GM12878 (cell line): Measurements from ENCODE around the gene CPLX1. TPM values are rescaled to one million over a fixed set of nuclear protein-coding genes. Genes with fewer than 3 reads are reported as not detected.
A peak's percentile ranks its signal among the peaks of the same experiment; 100 is the strongest.

ENCODE experiments used
- ATAC-seq: fragments of 200-7000 bp; cut with Tn5 transposase; 3 replicates; pipeline ENCODE4 v1.9.1; 2020; ENCODE audit warnings: mild to moderate bottlenecking, moderate library complexity
- BruUV-seq: library from RNA; stranded (reverse); fragments of 400-500 nt; replicated peaks from 2 replicates; lab custom pipeline; 2021; lab: Mats Ljungman, UMichigan
- CTCF ChIA-PET: fragments of 300-600 bp; sonication (Branson Sonifier 250); formaldehyde crosslinking; extraction: SDS; loops from one replicate; lab custom pipeline; 2021; ENCODE audit warnings: inconsistent platforms; lab: Yijun Ruan, JAX
- POLR2A ChIA-PET: fragments of 350-600 bp; formaldehyde crosslinking; extraction: SDS; loops from one replicate; lab custom pipeline; 2021; ENCODE audit warnings: inconsistent platforms; lab: Charles Lee
- RAD21 ChIA-PET: fragments of 300-600 bp; sonication (Branson Sonifier 250); formaldehyde crosslinking; loops from one replicate; lab custom pipeline; 2023; ENCODE audit warnings: antibody characterized with exemption; ENCODE audit not compliant: unreplicated experiment; lab: Charles Lee
- SMC1A ChIA-PET: fragments of 300-600 bp; sonication (Branson Sonifier 250); formaldehyde crosslinking; loops from one replicate; lab custom pipeline; 2023; ENCODE audit not compliant: unreplicated experiment, uncharacterized antibody; lab: Charles Lee
- DNase-seq: peaks from one replicate; pipeline ENCODE4 v3.0.0-alpha.2; 2011; ENCODE audit warnings: low read depth, low spot score
- FAIRE-seq: peaks from 3 replicates; lab custom pipeline; 2011; peaks lifted over from hg19 to GRCh38; lab: Jason Lieb, UNC
- H2AFZ ChIP-seq: 2 replicates; pipeline ENCODE4 v1.6.0; 2011; ENCODE audit warnings: low read depth, low read length, control low read depth; ENCODE audit not compliant: control insufficient read depth
- H3K27ac ChIP-seq: 2 replicates; pipeline ENCODE4 v1.5.1; 2011; ENCODE audit warnings: control low read depth; ENCODE audit not compliant: control insufficient read depth, insufficient read depth
- H3K27me3 ChIP-seq, 2 experiments: replicated peaks in 1 of 2; 2 replicates each; pipeline versions ENCODE4 v1.6.0 to v1.6.1; 2011; ENCODE audit warnings: low read length in 1 of 2; ENCODE audit not compliant: control insufficient read depth in 2 of 2, insufficient read depth in 2 of 2
- H3K36me3 ChIP-seq, 2 experiments: 2 replicates each; pipeline ENCODE4 v1.5.1; 2011; ENCODE audit warnings: low read length in 1 of 2; ENCODE audit not compliant: control insufficient read depth in 2 of 2, insufficient read depth in 2 of 2
- H3K4me1 ChIP-seq: 2 replicates; pipeline ENCODE4 v1.6.1; 2011; ENCODE audit warnings: mild to moderate bottlenecking, low read length, moderate library complexity, mixed read lengths; ENCODE audit not compliant: control insufficient read depth, insufficient read depth
- H3K4me2 ChIP-seq: 2 replicates; pipeline ENCODE4 v1.6.0; 2011; ENCODE audit warnings: control low read depth; ENCODE audit not compliant: control insufficient read depth, insufficient read depth
- H3K4me3 ChIP-seq: fragments of 200-600 bp; sonication (generic); 2 replicates; pipeline ENCODE4 v1.5.1; 2016
- H3K79me2 ChIP-seq: 2 replicates; pipeline ENCODE4 v1.6.0; 2011; ENCODE audit warnings: low read length; ENCODE audit not compliant: control insufficient read depth, insufficient read depth
- H3K9ac ChIP-seq: 2 replicates; pipeline ENCODE4 v1.8.0; 2011; ENCODE audit warnings: low read length, control low read depth, mixed read lengths; ENCODE audit not compliant: control insufficient read depth, insufficient read depth
- H3K9me3 ChIP-seq: replicated peaks from 3 replicates; pipeline ENCODE4 v1.5.1; 2011; ENCODE audit warnings: mild to moderate bottlenecking, low read length; ENCODE audit not compliant: control insufficient read depth, insufficient read depth
- H4K20me1 ChIP-seq: 2 replicates; pipeline ENCODE4 v1.6.0; 2011; ENCODE audit not compliant: control insufficient read depth, insufficient read depth
- BRCA1 ChIP-seq: IDR thresholded peaks from 2 replicates; pipeline ENCODE4 v1.6.1; 2011; ENCODE audit warnings: low read depth, low read length, improper control_type of control experiment
- EGR1 ChIP-seq, 2 experiments: IDR thresholded peaks; 1 replicate in 1 of 2; 2 replicates in 1 of 2; pipeline ENCODE4 v1.6.1; 2011 to 2012; ENCODE audit warnings: low read depth in 2 of 2, low read length in 2 of 2, borderline replicate concordance in 1 of 2, mild to moderate bottlenecking in 1 of 2, moderate library complexity in 1 of 2
- ESRRA ChIP-seq: IDR thresholded peaks from 2 replicates; pipeline ENCODE4 v1.6.1; 2012; ENCODE audit warnings: mild to moderate bottlenecking, low read length, improper control_type of control experiment
- GABPA ChIP-seq: IDR thresholded peaks from 2 replicates; pipeline ENCODE4 v1.6.1; 2014; ENCODE audit warnings: antibody characterized with exemption, low read depth, mild to moderate bottlenecking, inconsistent platforms
- KDM1A ChIP-seq: fragments of 200-600 bp; sonication (generic); IDR thresholded peaks from 2 replicates; pipeline ENCODE4 v1.6.1; 2016; ENCODE audit warnings: borderline replicate concordance
- LARP7 ChIP-seq: fragments of 450-650 bp; IDR thresholded peaks from 2 replicates; pipeline ENCODE4 v1.6.1; 2017; ENCODE audit warnings: mild to moderate bottlenecking
- NR2C1 ChIP-seq: fragments of 450-650 bp; IDR thresholded peaks from 2 replicates; pipeline ENCODE4 v1.6.1; 2017; ENCODE audit warnings: antibody characterized with exemption, mild to moderate bottlenecking, moderate library complexity
- RCOR1 ChIP-seq: conservative IDR thresholded peaks from 2 replicates; pipeline ENCODE4 v1.6.1; 2012; ENCODE audit warnings: low read depth, low read length, improper control_type of control experiment
- RUNX3 ChIP-seq: IDR thresholded peaks from 2 replicates; pipeline ENCODE4 v1.6.1; 2012; ENCODE audit warnings: low read length, inconsistent platforms
- TCF12 ChIP-seq: IDR thresholded peaks from 2 replicates; pipeline ENCODE4 v1.6.1; 2011; ENCODE audit warnings: low read depth, mild to moderate bottlenecking, low read length
- WRNIP1 ChIP-seq: IDR thresholded peaks from 2 replicates; pipeline ENCODE4 v1.6.1; 2011; ENCODE audit warnings: low read depth, low read length, improper control_type of control experiment, borderline replicate concordance
- ZSCAN29 ChIP-seq: fragments of 450-650 bp; IDR thresholded peaks from 2 replicates; pipeline ENCODE4 v1.6.1; 2017; ENCODE audit warnings: mild to moderate bottlenecking, moderate library complexity
- whole genome bisulfite sequencing: methylation state at CpG from one replicate; pipeline ENCODE4 v1.1.6; 2016; ENCODE audit warnings: low lambda C conversion rate; ENCODE audit not compliant: insufficient replicate concordance, insufficient coverage; ENCODE audit errors: missing lambda C conversion rate; 5-methylcytosine and 5-hydroxymethylcytosine counted together
- in situ Hi-C: fragments of 300-500 bp; cut with MboI; formaldehyde crosslinking; loops from 9 replicates; pipeline ENCODE4 v1.14.3; 2018; ENCODE audit warnings: mixed read lengths
- intact Hi-C: fragments of 100-400 bp; cut with micrococcal nuclease; formaldehyde crosslinking; loops from one replicate; pipeline ENCODE4 v1.14.2; 2022; ENCODE audit not compliant: unreplicated experiment
- polyA plus RNA-seq, 11 experiments: library from polyadenylated mRNA; depleted of rRNA in 4 of 11; unstranded in 6 of 11; stranded (reverse) in 5 of 11; fragments of >200 nt; fragmentation: Nextera tagmentation in 4 of 11; fragmentation: Illumina TruSeq in 1 of 11; extraction: Ambion mirVana in 4 of 11; extraction: Trizol in 1 of 11; gene quantifications; 1 replicate in 1 of 11; 2 replicates in 10 of 11; pipeline versions ENCODE4 v1.2.1 to v1.2.3, GENCODE V29; 2011 to 2016; ENCODE audit warnings: inconsistent platforms in 2 of 11, missing spikeins in 2 of 11, low read depth in 1 of 11
- total RNA-seq, 4 experiments: library from RNA; depleted of rRNA in 3 of 4; stranded (reverse); fragments of >200 nt in 3 of 4; fragmentation: Illumina TruSeq in 1 of 4; extraction: Trizol in 1 of 4; gene quantifications; 2 replicates each; pipeline versions ENCODE4 v1.2.1 to v1.2.3, GENCODE V29; 2013 to 2021
- TF ChIP-seq, protein P1 (sequence below): IDR thresholded peaks from 2 replicates; pipeline ENCODE4 v1.6.1; 2012; ENCODE audit warnings: low read depth, low read length, improper control_type of control experiment
- TF ChIP-seq, protein P2 (sequence below): fragments of 450-650 bp; IDR thresholded peaks from 2 replicates; pipeline ENCODE4 v1.6.1; 2017; ENCODE audit warnings: borderline replicate concordance
- TF ChIP-seq, protein P3 (sequence below): fragments of 450-650 bp; IDR thresholded peaks from 2 replicates; pipeline ENCODE4 v1.6.1; 2016; ENCODE audit warnings: mild to moderate bottlenecking
- TF ChIP-seq, protein P4 (sequence below): fragments of 450-650 bp; formaldehyde crosslinking; IDR thresholded peaks from 2 replicates; pipeline ENCODE4 v1.5.0; 2022; ENCODE audit warnings: mild to moderate bottlenecking, missing genetic modification characterization
- TF ChIP-seq, protein P5 (sequence below): IDR thresholded peaks from 2 replicates; pipeline ENCODE4 v1.6.1; 2012; ENCODE audit warnings: low read depth, low read length, improper control_type of control experiment

CPLX1 gene
- total and polyA plus RNA-seq, 10 of the 15 experiments (the other 5 are each of a cell fraction or from before 2014, with no cell fraction given), result 0.04 to 1.2 (median 0.13) TPM; not detected in 5

DNA sequence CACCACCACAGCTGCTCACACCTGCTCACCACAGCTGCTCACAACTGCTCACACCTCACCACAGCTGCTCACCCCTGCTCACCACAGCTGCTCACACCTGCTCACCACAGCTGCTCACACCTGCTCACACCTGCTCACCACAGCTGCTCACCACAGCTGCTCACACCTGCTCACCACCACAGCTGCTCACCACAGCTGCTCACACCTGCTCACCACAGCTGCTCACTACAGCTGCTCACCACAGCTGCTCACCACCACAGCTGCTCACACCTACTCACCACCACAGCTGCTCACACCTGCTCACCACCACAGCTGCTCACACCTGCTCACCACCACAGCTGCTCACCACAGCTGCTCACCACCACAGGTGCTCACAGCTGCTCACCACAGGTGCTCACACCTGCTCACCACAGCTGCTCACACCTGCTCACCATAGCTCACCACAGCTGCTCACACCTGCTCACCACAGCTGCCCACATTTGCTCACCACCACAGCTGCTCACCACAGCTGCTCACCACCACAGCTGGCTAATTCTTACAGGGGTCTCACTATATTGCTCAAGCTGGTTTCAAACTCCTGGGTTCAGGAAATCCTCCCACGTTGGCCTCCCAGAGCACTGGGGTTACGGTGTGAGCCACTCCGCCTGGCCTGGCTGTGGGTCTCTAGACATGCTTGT, 30.4 kb upstream of the CPLX1 start:
- WGBS, result 100% methylated on average over 3 of the region's 3 CpGs
- Histone ChIP-seq H3K27me3 (no peaks in the 10 kb centered on the region), H2AFZ (no peak overlapping the region), H3K9ac (no peak overlapping the region), H3K79me2 (no peaks in the 10 kb centered on the region), H3K4me3 (no peak overlapping the region), H4K20me1 (no peaks in the 10 kb centered on the region), H3K9me3 (peaks cover 15% of the 10 kb centered on the region), H3K27ac (no peak overlapping the region), H3K4me2 (no peak overlapping the region), H3K36me3 (peaks cover 24 to 30% of the 10 kb centered on the region in 2 experiments), H3K4me1 (no peaks in the 10 kb centered on the region)
- SMC1A ChIA-PET, result no interaction called here
- intact Hi-C loops (no loop called here), in situ Hi-C loops (no loop called here)
- DNase-seq, result no peak
- CTCF ChIA-PET, result no interaction called here
- RAD21 ChIA-PET, result no interaction called here
- no peak for FAIRE-seq
- ATAC-seq, result no peak
- BruUV-seq, result no TSS peak
- POLR2A ChIA-PET, result no interaction called here
- TF ChIP-seq KDM1A (no peak), RUNX3 (peak; percentile 28), ZSCAN29 (no peak), GABPA (peak; percentile 36; the same call in 1 of the 2 replicates), BRCA1 (no peak), LARP7 (no peak), NR2C1 (no peak), ESRRA (no peak), RCOR1 (no peak), TCF12 (peak; percentile 94), EGR1 (IDR thresholded peaks at IDR 0.05; ENCODE audit: borderline replicate concordance in 1 of 2, low read depth in 2 of 2, low read length in 2 of 2) (no peak), WRNIP1 (no peak)
- TF ChIP-seq, protein P1, sequence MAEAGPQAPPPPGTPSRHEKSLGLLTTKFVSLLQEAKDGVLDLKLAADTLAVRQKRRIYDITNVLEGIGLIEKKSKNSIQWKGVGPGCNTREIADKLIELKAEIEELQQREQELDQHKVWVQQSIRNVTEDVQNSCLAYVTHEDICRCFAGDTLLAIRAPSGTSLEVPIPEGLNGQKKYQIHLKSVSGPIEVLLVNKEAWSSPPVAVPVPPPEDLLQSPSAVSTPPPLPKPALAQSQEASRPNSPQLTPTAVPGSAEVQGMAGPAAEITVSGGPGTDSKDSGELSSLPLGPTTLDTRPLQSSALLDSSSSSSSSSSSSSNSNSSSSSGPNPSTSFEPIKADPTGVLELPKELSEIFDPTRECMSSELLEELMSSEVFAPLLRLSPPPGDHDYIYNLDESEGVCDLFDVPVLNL, result no peak
- TF ChIP-seq, protein P2, sequence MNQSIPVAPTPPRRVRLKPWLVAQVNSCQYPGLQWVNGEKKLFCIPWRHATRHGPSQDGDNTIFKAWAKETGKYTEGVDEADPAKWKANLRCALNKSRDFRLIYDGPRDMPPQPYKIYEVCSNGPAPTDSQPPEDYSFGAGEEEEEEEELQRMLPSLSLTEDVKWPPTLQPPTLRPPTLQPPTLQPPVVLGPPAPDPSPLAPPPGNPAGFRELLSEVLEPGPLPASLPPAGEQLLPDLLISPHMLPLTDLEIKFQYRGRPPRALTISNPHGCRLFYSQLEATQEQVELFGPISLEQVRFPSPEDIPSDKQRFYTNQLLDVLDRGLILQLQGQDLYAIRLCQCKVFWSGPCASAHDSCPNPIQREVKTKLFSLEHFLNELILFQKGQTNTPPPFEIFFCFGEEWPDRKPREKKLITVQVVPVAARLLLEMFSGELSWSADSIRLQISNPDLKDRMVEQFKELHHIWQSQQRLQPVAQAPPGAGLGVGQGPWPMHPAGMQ, result no peak
- TF ChIP-seq, protein P3, sequence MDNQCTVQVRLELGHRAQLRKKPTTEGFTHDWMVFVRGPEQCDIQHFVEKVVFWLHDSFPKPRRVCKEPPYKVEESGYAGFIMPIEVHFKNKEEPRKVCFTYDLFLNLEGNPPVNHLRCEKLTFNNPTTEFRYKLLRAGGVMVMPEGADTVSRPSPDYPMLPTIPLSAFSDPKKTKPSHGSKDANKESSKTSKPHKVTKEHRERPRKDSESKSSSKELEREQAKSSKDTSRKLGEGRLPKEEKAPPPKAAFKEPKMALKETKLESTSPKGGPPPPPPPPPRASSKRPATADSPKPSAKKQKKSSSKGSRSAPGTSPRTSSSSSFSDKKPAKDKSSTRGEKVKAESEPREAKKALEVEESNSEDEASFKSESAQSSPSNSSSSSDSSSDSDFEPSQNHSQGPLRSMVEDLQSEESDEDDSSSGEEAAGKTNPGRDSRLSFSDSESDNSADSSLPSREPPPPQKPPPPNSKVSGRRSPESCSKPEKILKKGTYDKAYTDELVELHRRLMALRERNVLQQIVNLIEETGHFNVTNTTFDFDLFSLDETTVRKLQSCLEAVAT, result no peak
- TF ChIP-seq, protein P4, sequence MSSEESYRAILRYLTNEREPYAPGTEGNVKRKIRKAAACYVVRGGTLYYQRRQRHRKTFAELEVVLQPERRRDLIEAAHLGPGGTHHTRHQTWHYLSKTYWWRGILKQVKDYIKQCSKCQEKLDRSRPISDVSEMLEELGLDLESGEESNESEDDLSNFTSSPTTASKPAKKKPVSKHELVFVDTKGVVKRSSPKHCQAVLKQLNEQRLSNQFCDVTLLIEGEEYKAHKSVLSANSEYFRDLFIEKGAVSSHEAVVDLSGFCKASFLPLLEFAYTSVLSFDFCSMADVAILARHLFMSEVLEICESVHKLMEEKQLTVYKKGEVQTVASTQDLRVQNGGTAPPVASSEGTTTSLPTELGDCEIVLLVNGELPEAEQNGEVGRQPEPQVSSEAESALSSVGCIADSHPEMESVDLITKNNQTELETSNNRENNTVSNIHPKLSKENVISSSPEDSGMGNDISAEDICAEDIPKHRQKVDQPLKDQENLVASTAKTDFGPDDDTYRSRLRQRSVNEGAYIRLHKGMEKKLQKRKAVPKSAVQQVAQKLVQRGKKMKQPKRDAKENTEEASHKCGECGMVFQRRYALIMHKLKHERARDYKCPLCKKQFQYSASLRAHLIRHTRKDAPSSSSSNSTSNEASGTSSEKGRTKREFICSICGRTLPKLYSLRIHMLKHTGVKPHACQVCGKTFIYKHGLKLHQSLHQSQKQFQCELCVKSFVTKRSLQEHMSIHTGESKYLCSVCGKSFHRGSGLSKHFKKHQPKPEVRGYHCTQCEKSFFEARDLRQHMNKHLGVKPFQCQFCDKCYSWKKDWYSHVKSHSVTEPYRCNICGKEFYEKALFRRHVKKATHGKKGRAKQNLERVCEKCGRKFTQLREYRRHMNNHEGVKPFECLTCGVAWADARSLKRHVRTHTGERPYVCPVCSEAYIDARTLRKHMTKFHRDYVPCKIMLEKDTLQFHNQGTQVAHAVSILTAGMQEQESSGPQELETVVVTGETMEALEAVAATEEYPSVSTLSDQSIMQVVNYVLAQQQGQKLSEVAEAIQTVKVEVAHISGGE (CRISPR knock-in tag), result no peak
- TF ChIP-seq, protein P5, sequence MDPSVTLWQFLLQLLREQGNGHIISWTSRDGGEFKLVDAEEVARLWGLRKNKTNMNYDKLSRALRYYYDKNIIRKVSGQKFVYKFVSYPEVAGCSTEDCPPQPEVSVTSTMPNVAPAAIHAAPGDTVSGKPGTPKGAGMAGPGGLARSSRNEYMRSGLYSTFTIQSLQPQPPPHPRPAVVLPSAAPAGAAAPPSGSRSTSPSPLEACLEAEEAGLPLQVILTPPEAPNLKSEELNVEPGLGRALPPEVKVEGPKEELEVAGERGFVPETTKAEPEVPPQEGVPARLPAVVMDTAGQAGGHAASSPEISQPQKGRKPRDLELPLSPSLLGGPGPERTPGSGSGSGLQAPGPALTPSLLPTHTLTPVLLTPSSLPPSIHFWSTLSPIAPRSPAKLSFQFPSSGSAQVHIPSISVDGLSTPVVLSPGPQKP, result no peak
